ENCODE measurements around the gene CDC25C. TPM values are rescaled to one million over a fixed set of nuclear protein-coding genes. Genes with fewer than 3 reads are reported as not detected.

Gene CDC25C
- total RNA-seq, 1 experiment from 2014 or later, result 18.8 TPM

- Mint-ChIP-seq H3K4me3 (no peak overlapping the region), H3K9me3 (no peaks in the 10 kb centered on the region), H3K27ac (0 out of 2 replicates have a peak overlapping the region, but pooled peaks have one; percentile 64), H3K4me1 (peaks cover 17% of the 10 kb centered on the region), H3K27me3 (ENCODE audit: low read depth) (peaks cover 35% of the 10 kb centered on the region), H3K36me3 (no peaks in the 10 kb centered on the region)
- TF ChIP-seq GABPB1 (CRISPR knock-in tag; IDR thresholded peaks at IDR 0.05) (no peak), FOXJ3 (CRISPR knock-in tag; IDR thresholded peaks at IDR 0.05; ENCODE audit: borderline replicate concordance) (no peak), NFYB (CRISPR knock-in tag; conservative IDR thresholded peaks at IDR 0.05; ENCODE audit: low read depth) (no peak), ESRRA (CRISPR knock-in tag; IDR thresholded peaks at IDR 0.05; ENCODE audit: borderline replicate concordance) (no peak), HMGA2 (CRISPR knock-in tag; IDR thresholded peaks at IDR 0.05) (no peak), GTF2I (CRISPR knock-in tag; conservative IDR thresholded peaks at IDR 0.05) (no peak), ATF1 (CRISPR knock-in tag; IDR thresholded peaks at IDR 0.05) (no peak), ZNF121 (CRISPR knock-in tag; IDR thresholded peaks at IDR 0.05) (no peak), USF2 (CRISPR knock-in tag; IDR thresholded peaks at IDR 0.05) (no peak), ZNF671 (CRISPR knock-in tag; IDR thresholded peaks at IDR 0.05) (no peak), NFE2L1 (CRISPR knock-in tag; IDR thresholded peaks at IDR 0.05) (no peak), CTCF (IDR thresholded peaks at IDR 0.05) (no peak), ZNF416 (CRISPR knock-in tag; IDR thresholded peaks at IDR 0.05) (no peak), SP1 (CRISPR knock-in tag; conservative IDR thresholded peaks at IDR 0.05) (no peak), RORB (CRISPR knock-in tag; IDR thresholded peaks at IDR 0.05) (no peak), NFATC4 (CRISPR knock-in tag; IDR thresholded peaks at IDR 0.05) (no peak), ZNF317 (CRISPR knock-in tag; IDR thresholded peaks at IDR 0.05; ENCODE audit: borderline replicate concordance, low read depth) (no peak)
- TF ChIP-seq, protein P1, sequence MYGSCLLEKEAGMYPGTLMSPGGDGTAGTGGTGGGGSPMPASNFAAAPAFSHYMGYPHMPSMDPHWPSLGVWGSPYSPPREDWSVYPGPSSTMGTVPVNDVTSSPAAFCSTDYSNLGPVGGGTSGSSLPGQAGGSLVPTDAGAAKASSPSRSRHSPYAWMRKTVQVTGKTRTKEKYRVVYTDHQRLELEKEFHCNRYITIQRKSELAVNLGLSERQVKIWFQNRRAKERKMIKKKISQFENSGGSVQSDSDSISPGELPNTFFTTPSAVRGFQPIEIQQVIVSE (CRISPR knock-in tag; IDR thresholded peaks at IDR 0.05; ENCODE audit: borderline replicate concordance), result no peak
- TF ChIP-seq, protein P2, sequence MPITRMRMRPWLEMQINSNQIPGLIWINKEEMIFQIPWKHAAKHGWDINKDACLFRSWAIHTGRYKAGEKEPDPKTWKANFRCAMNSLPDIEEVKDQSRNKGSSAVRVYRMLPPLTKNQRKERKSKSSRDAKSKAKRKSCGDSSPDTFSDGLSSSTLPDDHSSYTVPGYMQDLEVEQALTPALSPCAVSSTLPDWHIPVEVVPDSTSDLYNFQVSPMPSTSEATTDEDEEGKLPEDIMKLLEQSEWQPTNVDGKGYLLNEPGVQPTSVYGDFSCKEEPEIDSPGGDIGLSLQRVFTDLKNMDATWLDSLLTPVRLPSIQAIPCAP (CRISPR knock-in tag; IDR thresholded peaks at IDR 0.05), result no peak
- CTCF ChIA-PET, result interaction anchor here (1.1 kb wide), 1 partner anchor 18 kb away, joined by 3 read pairs; no protein-coding TSS in a partner anchor
- POLR2A ChIA-PET, result no interaction called here
- DNase-seq (ENCODE audit: low spot score) (peak; percentile 42), ATAC-seq (peak; percentile 60)
Observed at GRCh38 chr5:138245717-138246116, 85.9 kb downstream of the CDC25C start.

- H3K9me3 Mint-ChIP-seq, result no peaks in the 10 kb centered on the region
- no peak overlapping the region for H3K4me3 Mint-ChIP-seq
- POLR2A ChIA-PET, result interaction anchor here (1.0 kb wide), 1 partner anchor 32 kb away, joined by 4 read pairs; no protein-coding TSS in a partner anchor
- H3K36me3 Mint-ChIP-seq, result no peaks in the 10 kb centered on the region
- peaks cover 17% of the 10 kb centered on the region for H3K4me1 Mint-ChIP-seq
- DNase-seq (ENCODE audit: low spot score), result no peak
- no peak for ATAC-seq
- peaks cover 54% of the 10 kb centered on the region for H3K27me3 Mint-ChIP-seq (ENCODE audit: low read depth)
- TF ChIP-seq, protein P3, sequence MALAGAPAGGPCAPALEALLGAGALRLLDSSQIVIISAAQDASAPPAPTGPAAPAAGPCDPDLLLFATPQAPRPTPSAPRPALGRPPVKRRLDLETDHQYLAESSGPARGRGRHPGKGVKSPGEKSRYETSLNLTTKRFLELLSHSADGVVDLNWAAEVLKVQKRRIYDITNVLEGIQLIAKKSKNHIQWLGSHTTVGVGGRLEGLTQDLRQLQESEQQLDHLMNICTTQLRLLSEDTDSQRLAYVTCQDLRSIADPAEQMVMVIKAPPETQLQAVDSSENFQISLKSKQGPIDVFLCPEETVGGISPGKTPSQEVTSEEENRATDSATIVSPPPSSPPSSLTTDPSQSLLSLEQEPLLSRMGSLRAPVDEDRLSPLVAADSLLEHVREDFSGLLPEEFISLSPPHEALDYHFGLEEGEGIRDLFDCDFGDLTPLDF (CRISPR knock-in tag; IDR thresholded peaks at IDR 0.05), result no peak
- TF ChIP-seq, protein P4, sequence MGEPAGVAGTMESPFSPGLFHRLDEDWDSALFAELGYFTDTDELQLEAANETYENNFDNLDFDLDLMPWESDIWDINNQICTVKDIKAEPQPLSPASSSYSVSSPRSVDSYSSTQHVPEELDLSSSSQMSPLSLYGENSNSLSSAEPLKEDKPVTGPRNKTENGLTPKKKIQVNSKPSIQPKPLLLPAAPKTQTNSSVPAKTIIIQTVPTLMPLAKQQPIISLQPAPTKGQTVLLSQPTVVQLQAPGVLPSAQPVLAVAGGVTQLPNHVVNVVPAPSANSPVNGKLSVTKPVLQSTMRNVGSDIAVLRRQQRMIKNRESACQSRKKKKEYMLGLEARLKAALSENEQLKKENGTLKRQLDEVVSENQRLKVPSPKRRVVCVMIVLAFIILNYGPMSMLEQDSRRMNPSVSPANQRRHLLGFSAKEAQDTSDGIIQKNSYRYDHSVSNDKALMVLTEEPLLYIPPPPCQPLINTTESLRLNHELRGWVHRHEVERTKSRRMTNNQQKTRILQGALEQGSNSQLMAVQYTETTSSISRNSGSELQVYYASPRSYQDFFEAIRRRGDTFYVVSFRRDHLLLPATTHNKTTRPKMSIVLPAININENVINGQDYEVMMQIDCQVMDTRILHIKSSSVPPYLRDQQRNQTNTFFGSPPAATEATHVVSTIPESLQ (CRISPR knock-in tag; IDR thresholded peaks at IDR 0.05), result no peak
- TF ChIP-seq GRHL2 (CRISPR knock-in tag; IDR thresholded peaks at IDR 0.05; ENCODE audit: insufficient replicate concordance, severe bottlenecking) (no peak), NFYB (CRISPR knock-in tag; conservative IDR thresholded peaks at IDR 0.05; ENCODE audit: low read depth) (no peak), PRRX2 (CRISPR knock-in tag; IDR thresholded peaks at IDR 0.05) (no peak), ZNF317 (CRISPR knock-in tag; IDR thresholded peaks at IDR 0.05; ENCODE audit: borderline replicate concordance, low read depth) (no peak), JUN (CRISPR knock-in tag; IDR thresholded peaks at IDR 0.05) (no peak), SOX15 (CRISPR knock-in tag; IDR thresholded peaks at IDR 0.05) (no peak)
- TF ChIP-seq, protein P5, sequence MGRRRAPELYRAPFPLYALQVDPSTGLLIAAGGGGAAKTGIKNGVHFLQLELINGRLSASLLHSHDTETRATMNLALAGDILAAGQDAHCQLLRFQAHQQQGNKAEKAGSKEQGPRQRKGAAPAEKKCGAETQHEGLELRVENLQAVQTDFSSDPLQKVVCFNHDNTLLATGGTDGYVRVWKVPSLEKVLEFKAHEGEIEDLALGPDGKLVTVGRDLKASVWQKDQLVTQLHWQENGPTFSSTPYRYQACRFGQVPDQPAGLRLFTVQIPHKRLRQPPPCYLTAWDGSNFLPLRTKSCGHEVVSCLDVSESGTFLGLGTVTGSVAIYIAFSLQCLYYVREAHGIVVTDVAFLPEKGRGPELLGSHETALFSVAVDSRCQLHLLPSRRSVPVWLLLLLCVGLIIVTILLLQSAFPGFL (CRISPR knock-in tag; IDR thresholded peaks at IDR 0.05; ENCODE audit: borderline replicate concordance), result no peak
- TF ChIP-seq, protein P6, sequence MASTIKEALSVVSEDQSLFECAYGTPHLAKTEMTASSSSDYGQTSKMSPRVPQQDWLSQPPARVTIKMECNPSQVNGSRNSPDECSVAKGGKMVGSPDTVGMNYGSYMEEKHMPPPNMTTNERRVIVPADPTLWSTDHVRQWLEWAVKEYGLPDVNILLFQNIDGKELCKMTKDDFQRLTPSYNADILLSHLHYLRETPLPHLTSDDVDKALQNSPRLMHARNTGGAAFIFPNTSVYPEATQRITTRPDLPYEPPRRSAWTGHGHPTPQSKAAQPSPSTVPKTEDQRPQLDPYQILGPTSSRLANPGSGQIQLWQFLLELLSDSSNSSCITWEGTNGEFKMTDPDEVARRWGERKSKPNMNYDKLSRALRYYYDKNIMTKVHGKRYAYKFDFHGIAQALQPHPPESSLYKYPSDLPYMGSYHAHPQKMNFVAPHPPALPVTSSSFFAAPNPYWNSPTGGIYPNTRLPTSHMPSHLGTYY (CRISPR knock-in tag; IDR thresholded peaks at IDR 0.05), result no peak
- CTCF ChIA-PET, result interaction anchor here (0.6 to 3.1 kb wide), 3 partner anchors 20 to 109 kb away, joined by 3 to 18 read pairs (median 3); partner anchors contain the start of gene KDM3B
- H3K27ac Mint-ChIP-seq, result no peak overlapping the region
Observed at GRCh38 chr5:138243794-138244193, 87.8 kb downstream of the CDC25C start.

Measured in WTC11 (cell line).